Activated CD8-positive, alpha-beta memory T cell treated with anti-CD3 and anti-CD28 coated beads, Interleukin-2, amount 10 ng/mL, durations not matched to agents 7 days and 5 days (primary cell): ENCODE measurements around the gene TPSG1. TPM values are rescaled to one million over a fixed set of nuclear protein-coding genes. Genes with fewer than 3 reads are reported as not detected.
"Not testable (repeated sequence)": the region's sequence is repeated elsewhere in the genome, so short reads cannot be mapped to it uniquely, and the experiment has no call there.

Source experiments
- ATAC-seq: fragments of 150-1000 bp; cut with Tn5 transposase; one replicate; pipeline ENCODE4 v1.10.0; 2021; ENCODE audit warnings: moderate library complexity
- CTCF ChIA-PET: fragments of 350-600 bp; sonication (Branson Sonifier 250); formaldehyde crosslinking; loops from one replicate; lab custom pipeline; 2021; ENCODE audit warnings: antibody characterized with exemption; lab: Charles Lee
- DNase-seq: peaks from one replicate; pipeline ENCODE4 v3.0.0-alpha.2; 2020
- H3K27ac Mint-ChIP-seq: one replicate; pipeline ENCODE4 v1.8.0; 2021; ENCODE audit warnings: mild to moderate bottlenecking, mixed read lengths
- H3K27me3 Mint-ChIP-seq: one replicate; pipeline ENCODE4 v1.8.0; 2021; ENCODE audit warnings: mixed read lengths
- H3K36me3 Mint-ChIP-seq: one replicate; pipeline ENCODE4 v1.8.0; 2021; ENCODE audit warnings: mild to moderate bottlenecking, mixed read lengths
- H3K4me1 Mint-ChIP-seq: one replicate; pipeline ENCODE4 v1.8.0; 2021; ENCODE audit warnings: mixed read lengths
- H3K4me3 Mint-ChIP-seq: one replicate; pipeline ENCODE4 v1.8.0; 2021; ENCODE audit warnings: mild to moderate bottlenecking, moderate library complexity, mixed read lengths
- H3K9me3 Mint-ChIP-seq: one replicate; pipeline ENCODE4 v1.8.0; 2022; ENCODE audit warnings: low read depth, mixed read lengths
- total RNA-seq, 2 experiments: library from RNA; stranded (reverse); gene quantifications; one replicate each; pipeline ENCODE4 v1.2.3, GENCODE V29; 2021

The TPSG1 gene
- total RNA-seq, 2 experiments from 2014 or later: not detected

- H3K36me3 Mint-ChIP-seq, DNase-seq, CTCF ChIA-PET, H3K4me3 Mint-ChIP-seq, ATAC-seq, H3K27me3 Mint-ChIP-seq, H3K9me3 Mint-ChIP-seq, H3K4me1 Mint-ChIP-seq, H3K27ac Mint-ChIP-seq: not testable (repeated sequence)
These were observed 6.2 kb upstream of the TPSG1 start for GRCh38 chr16:1231301-1231700.

- DNase-seq, H3K36me3 Mint-ChIP-seq, CTCF ChIA-PET, H3K4me3 Mint-ChIP-seq, H3K27me3 Mint-ChIP-seq, H3K27ac Mint-ChIP-seq, ATAC-seq, H3K9me3 Mint-ChIP-seq, H3K4me1 Mint-ChIP-seq: not testable (repeated sequence)
These were observed 5.6 kb upstream of the TPSG1 start for GRCh38 chr16:1230471-1231212.

DNA sequence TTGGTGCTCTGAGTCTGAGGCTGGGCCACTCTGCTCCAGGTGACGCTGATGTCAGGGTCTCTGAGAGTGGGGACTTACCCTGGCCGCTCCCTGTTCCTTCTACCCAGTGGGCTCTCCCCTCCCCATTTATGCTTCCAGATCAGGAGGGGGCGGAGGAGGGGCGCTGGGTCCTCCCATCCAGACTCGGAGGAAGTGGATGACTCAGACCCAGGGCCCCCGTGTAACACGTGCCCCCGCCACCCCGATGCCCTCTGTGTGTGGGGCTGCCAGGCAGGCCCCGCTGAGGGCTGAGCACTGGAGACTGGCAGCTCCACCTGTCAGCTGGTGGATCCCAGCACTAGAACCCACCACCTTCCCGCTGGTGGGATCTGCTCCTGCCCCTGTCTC is 5.0 kb upstream of the TPSG1 start, which contains the start of gene TPSB2:
TSS of gene TPSB2 (minus strand) at position 101 of the 387 bp plus-strand sequence. CDS start 233 bp downstream, outside the sequence.
- H3K27ac Mint-ChIP-seq, H3K4me3 Mint-ChIP-seq, CTCF ChIA-PET, H3K36me3 Mint-ChIP-seq, DNase-seq, H3K9me3 Mint-ChIP-seq, ATAC-seq, H3K27me3 Mint-ChIP-seq, H3K4me1 Mint-ChIP-seq: not testable (repeated sequence)

GRCh38 chr16:1229476-1229875 is 4.4 kb upstream of the TPSG1 start:
- H3K9me3 Mint-ChIP-seq, H3K27me3 Mint-ChIP-seq, CTCF ChIA-PET, H3K27ac Mint-ChIP-seq, H3K4me1 Mint-ChIP-seq, DNase-seq, ATAC-seq, H3K4me3 Mint-ChIP-seq, H3K36me3 Mint-ChIP-seq: not testable (repeated sequence)

- H3K4me1 Mint-ChIP-seq, H3K9me3 Mint-ChIP-seq, H3K4me3 Mint-ChIP-seq, H3K27me3 Mint-ChIP-seq, H3K36me3 Mint-ChIP-seq, H3K27ac Mint-ChIP-seq, CTCF ChIA-PET, ATAC-seq, DNase-seq: not testable (repeated sequence)
These were observed 3.2 kb upstream of the TPSG1 start for GRCh38 chr16:1228227-1228626.

DNA sequence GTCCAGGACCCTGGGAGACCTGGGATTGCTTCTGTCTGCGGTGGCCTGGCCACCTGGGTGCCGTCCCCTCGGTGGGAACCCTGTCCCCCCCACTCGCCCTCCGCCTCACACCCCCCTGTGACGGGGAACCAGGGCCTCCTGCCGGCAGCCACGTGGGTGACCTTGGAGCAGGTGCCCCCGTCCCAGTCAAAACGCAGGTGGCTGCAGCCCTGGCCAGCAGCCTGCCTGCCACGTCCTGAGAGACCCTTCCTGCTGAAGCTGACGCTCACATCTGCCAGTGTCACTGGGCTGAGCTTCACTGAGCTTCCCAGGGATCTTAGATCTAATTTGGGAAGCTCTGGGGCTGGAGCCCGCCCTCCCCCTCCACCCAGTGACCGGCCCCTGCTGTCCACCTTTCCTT is 1.6 kb upstream of the TPSG1 start:
- H3K27me3 Mint-ChIP-seq, H3K9me3 Mint-ChIP-seq, CTCF ChIA-PET, H3K36me3 Mint-ChIP-seq, H3K4me1 Mint-ChIP-seq, H3K4me3 Mint-ChIP-seq, DNase-seq, ATAC-seq, H3K27ac Mint-ChIP-seq: not testable (repeated sequence)

- DNase-seq, H3K9me3 Mint-ChIP-seq, CTCF ChIA-PET, H3K36me3 Mint-ChIP-seq, H3K27ac Mint-ChIP-seq, ATAC-seq, H3K4me1 Mint-ChIP-seq, H3K27me3 Mint-ChIP-seq, H3K4me3 Mint-ChIP-seq: not testable (repeated sequence)
These were observed 752 bp upstream of the TPSG1 start for GRCh38 chr16:1225728-1226311.

DNA sequence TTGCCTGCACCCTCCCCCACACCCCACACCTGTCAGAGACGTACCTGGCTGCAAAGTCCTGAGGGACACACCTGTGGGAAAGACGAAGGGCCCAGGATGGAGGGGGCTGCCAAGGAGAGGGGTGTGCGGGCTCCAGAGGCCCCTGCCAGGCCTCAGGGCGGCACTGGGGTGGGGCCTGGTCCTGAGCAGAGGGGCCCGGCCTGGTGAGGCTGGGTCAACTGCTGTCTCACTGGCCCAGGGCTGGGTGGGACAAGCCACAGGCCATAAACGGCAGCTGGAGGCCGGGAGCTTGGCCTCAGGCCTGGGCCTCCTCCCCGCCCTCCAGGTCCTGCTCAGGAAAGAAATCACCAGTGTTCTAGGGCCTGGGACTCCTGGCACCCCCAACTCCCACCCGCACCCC is 510 bp downstream of the TPSG1 start:
- Mint-ChIP-seq H3K4me1 (no peaks in the 10 kb centered on the region), H3K27me3 (no peaks in the 10 kb centered on the region), H3K4me3 (no peak overlapping the region), H3K27ac (no peak overlapping the region), H3K9me3 (no peaks in the 10 kb centered on the region), H3K36me3 (no peaks in the 10 kb centered on the region)
- ATAC-seq: no peak
- CTCF ChIA-PET: no interaction called here
- no peak for DNase-seq

- DNase-seq: no peak
- H3K4me1 Mint-ChIP-seq: no peaks in the 10 kb centered on the region
- no peaks in the 10 kb centered on the region for H3K9me3 Mint-ChIP-seq
- no peak overlapping the region for H3K27ac Mint-ChIP-seq
- H3K36me3 Mint-ChIP-seq: no peaks in the 10 kb centered on the region
- no peaks in the 10 kb centered on the region for H3K27me3 Mint-ChIP-seq
- H3K4me3 Mint-ChIP-seq: no peak overlapping the region
- no peak for ATAC-seq
- CTCF ChIA-PET: no interaction called here
These were observed 1.5 kb downstream of the TPSG1 start for GRCh38 chr16:1223355-1224214.

DNA sequence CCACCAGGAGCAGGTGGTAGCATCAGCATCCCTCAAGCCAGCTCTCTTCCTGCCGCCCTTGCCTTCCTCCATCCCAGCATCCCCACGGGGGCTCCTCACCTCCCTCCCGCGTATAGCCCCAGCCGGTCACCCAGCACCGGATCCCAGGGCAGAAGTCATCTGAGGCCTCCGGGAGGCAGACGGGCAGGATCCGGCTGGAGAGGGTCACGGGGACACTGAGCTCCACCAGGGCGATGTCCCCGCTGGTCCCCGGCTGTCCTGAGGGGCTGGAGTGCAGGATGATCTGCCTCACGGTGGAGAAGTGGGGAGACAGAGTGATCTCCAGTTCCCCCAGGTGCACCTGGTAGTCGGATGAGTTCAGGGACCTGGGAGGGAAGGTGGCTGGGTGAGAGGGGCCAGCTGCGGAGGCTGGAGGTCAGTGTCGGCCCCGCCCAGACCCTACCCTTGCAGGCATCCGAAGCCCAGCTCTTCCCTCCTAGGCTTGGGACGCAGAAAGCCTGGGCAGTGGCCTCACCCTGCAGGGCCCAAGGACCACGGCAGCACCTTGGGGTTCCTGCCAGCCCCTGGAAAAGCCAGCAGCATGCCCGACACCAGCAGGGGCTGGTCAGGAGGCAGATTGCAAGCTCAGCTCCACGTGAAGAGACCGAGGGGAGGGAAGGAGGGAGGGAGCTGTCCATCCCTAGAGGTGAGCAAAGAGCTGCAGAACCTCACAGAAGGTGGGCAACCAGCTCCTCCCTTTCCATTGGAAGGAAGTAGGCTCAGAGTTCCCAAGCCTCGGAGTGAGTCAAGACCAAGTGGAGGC is 2.3 kb downstream of the TPSG1 start:
- DNase-seq (no peak), ATAC-seq (no peak)
- H3K9me3 Mint-ChIP-seq: no peaks in the 10 kb centered on the region
- CTCF ChIA-PET: no interaction called here
- H3K36me3 Mint-ChIP-seq: no peaks in the 10 kb centered on the region
- no peak overlapping the region for H3K4me3 Mint-ChIP-seq
- H3K27ac Mint-ChIP-seq: no peak overlapping the region
- no peaks in the 10 kb centered on the region for H3K4me1 Mint-ChIP-seq
- no peaks in the 10 kb centered on the region for H3K27me3 Mint-ChIP-seq

DNA sequence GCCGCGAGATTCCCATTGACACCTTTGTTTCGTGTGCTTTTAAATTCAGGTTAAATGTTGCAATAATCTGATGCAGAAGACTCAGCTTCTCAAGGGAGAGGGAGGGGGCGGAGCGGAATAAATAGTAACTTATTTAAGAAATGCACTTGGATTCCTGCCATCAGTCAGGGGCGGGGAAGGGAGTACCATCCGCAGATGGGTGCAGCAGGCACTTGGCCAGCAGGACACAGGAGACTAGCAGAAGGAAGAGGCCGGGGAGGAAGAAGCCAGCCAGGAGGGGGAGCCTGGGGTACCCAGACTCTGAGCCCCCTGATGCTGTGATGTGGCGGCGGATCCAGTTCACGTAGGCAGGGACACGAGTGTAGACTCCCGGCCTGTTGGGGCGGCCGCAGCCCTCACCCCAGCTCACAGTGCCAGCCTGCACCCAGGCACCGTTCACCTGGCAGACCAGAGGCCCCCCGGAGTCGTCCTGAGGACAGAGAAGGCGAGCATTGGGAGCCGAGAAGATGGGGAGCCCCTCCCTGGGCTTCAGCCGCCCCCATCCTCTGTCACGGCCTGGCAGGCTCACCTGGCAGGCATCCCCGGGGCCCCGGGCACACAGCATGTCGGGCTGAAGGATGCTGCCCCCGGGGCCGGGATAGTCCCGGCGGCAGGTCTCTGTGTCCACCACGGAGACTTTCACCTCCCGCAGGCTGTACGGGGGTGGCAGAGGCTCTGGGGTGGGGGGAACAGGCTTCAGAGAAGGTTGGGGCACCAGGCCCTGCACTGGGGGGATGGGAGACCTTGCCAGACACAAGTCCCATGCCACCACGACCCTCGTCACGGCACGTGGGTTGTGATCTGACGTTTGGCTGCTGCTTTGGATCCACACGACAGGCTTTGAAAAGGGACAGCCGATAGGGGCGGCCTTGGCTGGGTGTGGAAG is 3.2 kb downstream of the TPSG1 start:
- CTCF ChIA-PET: no interaction called here
- no peak overlapping the region for H3K27ac Mint-ChIP-seq
- no peaks in the 10 kb centered on the region for H3K36me3 Mint-ChIP-seq
- ATAC-seq (no peak), DNase-seq (no peak)
- H3K4me1 Mint-ChIP-seq: no peaks in the 10 kb centered on the region
- H3K27me3 Mint-ChIP-seq: no peaks in the 10 kb centered on the region
- H3K4me3 Mint-ChIP-seq: no peak overlapping the region
- H3K9me3 Mint-ChIP-seq: no peaks in the 10 kb centered on the region

GRCh38 chr16:1220841-1221627 is 4.0 kb downstream of the TPSG1 start:
- no peaks in the 10 kb centered on the region for H3K9me3 Mint-ChIP-seq
- no peaks in the 10 kb centered on the region for H3K4me1 Mint-ChIP-seq
- H3K36me3 Mint-ChIP-seq: no peaks in the 10 kb centered on the region
- no peaks in the 10 kb centered on the region for H3K27me3 Mint-ChIP-seq
- H3K27ac Mint-ChIP-seq: no peak overlapping the region
- no peak overlapping the region for H3K4me3 Mint-ChIP-seq
- DNase-seq: no peak
- CTCF ChIA-PET: no interaction called here
- ATAC-seq: no peak
